Skeletal muscle satellite cell (primary cell): ENCODE results near the gene HYAL2.

Source experiments
- H3K27me3 ChIP-seq: 2 replicates; pipeline ENCODE4 v1.7.0; 2013; ENCODE audit warnings: low read length; ENCODE audit not compliant: control insufficient read depth, insufficient read depth
- H3K36me3 ChIP-seq: 2 replicates; pipeline ENCODE4 v1.7.0; 2013; ENCODE audit warnings: mild to moderate bottlenecking, control low read depth, low read length; ENCODE audit not compliant: insufficient read depth
- H3K4me1 ChIP-seq: 2 replicates; pipeline ENCODE4 v1.7.0; 2013; ENCODE audit warnings: low read length; ENCODE audit not compliant: control insufficient read depth, insufficient read depth
- H3K4me2 ChIP-seq: 2 replicates; pipeline ENCODE4 v1.7.0; 2013; ENCODE audit warnings: mild to moderate bottlenecking, low read length
- H3K4me3 ChIP-seq: 2 replicates; pipeline ENCODE4 v1.7.0; 2013; ENCODE audit warnings: low read length
- H3K9ac ChIP-seq: 2 replicates; pipeline ENCODE4 v1.7.0; 2013; ENCODE audit warnings: mild to moderate bottlenecking, low read depth, low read length, moderate library complexity
- H3K9me3 ChIP-seq: replicated peaks from 2 replicates; pipeline ENCODE4 v1.7.0; 2013; ENCODE audit warnings: mild to moderate bottlenecking, control low read depth, low read length

The HYAL2 gene

GRCh38 chr3:50324351-50325112 is 2.0 kb upstream of the HYAL2 start:
- H3K9me3 ChIP-seq = no peaks in the 10 kb centered on the region
- H3K9ac ChIP-seq = no peak overlapping the region
- no peak overlapping the region for H3K4me2 ChIP-seq
- H3K27me3 ChIP-seq = no peaks in the 10 kb centered on the region
- H3K4me3 ChIP-seq = no peak overlapping the region
- H3K4me1 ChIP-seq = peaks cover 34% of the 10 kb centered on the region
- H3K36me3 ChIP-seq = peaks cover 16% of the 10 kb centered on the region

GRCh38 chr3:50323614-50324199 is 1.2 kb upstream of the HYAL2 start:
- H3K4me1 ChIP-seq = peaks cover 40% of the 10 kb centered on the region
- H3K27me3 ChIP-seq = no peaks in the 10 kb centered on the region

GRCh38 chr3:50323092-50323600 is 601 bp upstream of the HYAL2 start:
- Histone ChIP-seq H3K27me3 (no peaks in the 10 kb centered on the region), H3K4me2 (no peak overlapping the region), H3K9me3 (no peaks in the 10 kb centered on the region), H3K36me3 (peaks cover 24% of the 10 kb centered on the region), H3K4me3 (no peak overlapping the region), H3K4me1 (peaks cover 34% of the 10 kb centered on the region), H3K9ac (no peak overlapping the region)

More at GRCh38 chr3:50323614-50324199, 1.2 kb upstream of the HYAL2 start:
- Histone ChIP-seq H3K9me3 (no peaks in the 10 kb centered on the region), H3K4me2 (no peak overlapping the region), H3K36me3 (peaks cover 18% of the 10 kb centered on the region), H3K9ac (no peak overlapping the region), H3K4me3 (no peak overlapping the region)

GRCh38 chr3:50322115-50322385 is 495 bp downstream of the HYAL2 start:
- Histone ChIP-seq H3K9ac (peak overlapping the region; percentile 96), H3K4me3 (peak overlapping the region; percentile 73), H3K9me3 (no peaks in the 10 kb centered on the region), H3K4me1 (peaks cover 29% of the 10 kb centered on the region), H3K4me2 (peak overlapping the region; percentile 85), H3K36me3 (peaks cover 29% of the 10 kb centered on the region), H3K27me3 (no peaks in the 10 kb centered on the region)

- Histone ChIP-seq H3K4me2 (peak overlapping the region; percentile 85), H3K9me3 (no peaks in the 10 kb centered on the region), H3K9ac (peak overlapping the region; percentile 96), H3K36me3 (peaks cover 29% of the 10 kb centered on the region), H3K4me1 (peaks cover 31% of the 10 kb centered on the region), H3K27me3 (no peaks in the 10 kb centered on the region), H3K4me3 (peak overlapping the region; percentile 73)
Measured at GRCh38 chr3:50321336-50322114, 1.0 kb downstream of the HYAL2 start.

- Histone ChIP-seq H3K27me3 (no peaks in the 10 kb centered on the region), H3K4me2 (peak overlapping the region; percentile 85), H3K36me3 (peaks cover 24% of the 10 kb centered on the region), H3K4me3 (peak overlapping the region; percentile 73), H3K9me3 (no peaks in the 10 kb centered on the region), H3K4me1 (peaks cover 31% of the 10 kb centered on the region), H3K9ac (peak overlapping the region; percentile 96)
Measured at GRCh38 chr3:50320853-50321335, 1.7 kb downstream of the HYAL2 start.

GRCh38 chr3:50319894-50320625 is 2.5 kb downstream of the HYAL2 start:
- Histone ChIP-seq H3K9me3 (no peaks in the 10 kb centered on the region), H3K4me2 (peak overlapping the region; percentile 85), H3K27me3 (no peaks in the 10 kb centered on the region), H3K9ac (peak overlapping the region; percentile 96), H3K4me3 (peak overlapping the region; percentile 73), H3K36me3 (peaks cover 22% of the 10 kb centered on the region), H3K4me1 (peaks cover 31% of the 10 kb centered on the region)

- Histone ChIP-seq H3K9me3 (no peaks in the 10 kb centered on the region), H3K36me3 (peaks cover 22% of the 10 kb centered on the region), H3K4me3 (no peak overlapping the region), H3K27me3 (no peaks in the 10 kb centered on the region), H3K9ac (no peak overlapping the region), H3K4me1 (peaks cover 31% of the 10 kb centered on the region), H3K4me2 (peak overlapping the region; percentile 85)
Measured at GRCh38 chr3:50319181-50319893, 3.2 kb downstream of the HYAL2 start.

- H3K4me2 ChIP-seq = peak overlapping the region; percentile 21
- H3K27me3 ChIP-seq = no peaks in the 10 kb centered on the region
- H3K4me3 ChIP-seq = no peak overlapping the region
- no peak overlapping the region for H3K9ac ChIP-seq
- H3K9me3 ChIP-seq = no peaks in the 10 kb centered on the region
- peaks cover 22% of the 10 kb centered on the region for H3K36me3 ChIP-seq
- peaks cover 31% of the 10 kb centered on the region for H3K4me1 ChIP-seq
Measured at GRCh38 chr3:50318615-50319014, 3.9 kb downstream of the HYAL2 start.

GRCh38 chr3:50318163-50318562 is 4.4 kb downstream of the HYAL2 start:
- no peak overlapping the region for H3K4me2 ChIP-seq
- H3K9me3 ChIP-seq = no peaks in the 10 kb centered on the region
- peaks cover 22% of the 10 kb centered on the region for H3K36me3 ChIP-seq
- H3K9ac ChIP-seq = no peak overlapping the region
- no peak overlapping the region for H3K4me3 ChIP-seq
- no peaks in the 10 kb centered on the region for H3K27me3 ChIP-seq
- peaks cover 31% of the 10 kb centered on the region for H3K4me1 ChIP-seq
